Tibial nerve (tissue), 3 donors: Measurements from ENCODE around the gene ARF3.

Source experiments
- POLR2A ChIP-seq, 2 donors: fragments of 450-650 bp; IDR thresholded peaks; one replicate each; pipeline ENCODE4 v1.6.1; 2017; ENCODE audit warnings: antibody characterized with exemption in 2 of 2, mild to moderate bottlenecking in 2 of 2, moderate library complexity in 2 of 2
- TF ChIP-seq, protein P1 (sequence below), 5 experiments: fragments of 200-600 bp in 3 of 5; fragments of 450-650 bp in 2 of 5; sonication (generic) in 3 of 5; IDR thresholded peaks; one replicate each; pipeline ENCODE4 v1.5.1; 2016 to 2019; ENCODE audit warnings: antibody characterized with exemption in 5 of 5, mild to moderate bottlenecking in 3 of 5, moderate library complexity in 2 of 5

DNA sequence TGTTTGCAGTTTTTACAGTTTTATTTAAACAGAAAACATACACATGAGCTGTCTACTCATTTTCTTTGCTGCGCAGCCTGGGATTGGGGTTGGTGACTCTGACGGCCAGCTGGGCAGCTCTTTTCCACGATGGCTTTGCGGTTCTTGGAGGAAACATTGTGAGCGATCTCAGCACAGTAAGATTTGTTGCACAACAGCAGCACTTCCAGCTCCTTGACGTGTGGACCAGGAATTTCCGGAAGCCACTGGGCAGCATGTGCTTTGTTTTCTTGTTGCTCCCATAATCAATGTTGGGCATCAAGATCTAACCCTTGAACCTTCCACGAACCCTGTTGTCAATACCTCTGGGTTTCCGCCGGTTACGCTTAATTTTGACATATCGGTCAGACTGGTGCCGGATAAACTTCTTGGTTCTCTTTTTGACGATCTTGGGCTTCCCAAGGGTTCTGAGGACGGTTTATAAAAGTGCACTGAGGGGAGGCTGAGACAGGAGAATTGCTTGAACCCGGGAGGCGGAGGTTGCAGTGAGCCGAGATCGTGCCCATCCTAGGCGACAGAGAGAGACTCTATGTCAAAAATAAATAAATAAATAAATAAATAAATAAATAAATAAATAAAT lies 53.8 kb downstream of the ARF3 start:
- TF ChIP-seq, protein P1, sequence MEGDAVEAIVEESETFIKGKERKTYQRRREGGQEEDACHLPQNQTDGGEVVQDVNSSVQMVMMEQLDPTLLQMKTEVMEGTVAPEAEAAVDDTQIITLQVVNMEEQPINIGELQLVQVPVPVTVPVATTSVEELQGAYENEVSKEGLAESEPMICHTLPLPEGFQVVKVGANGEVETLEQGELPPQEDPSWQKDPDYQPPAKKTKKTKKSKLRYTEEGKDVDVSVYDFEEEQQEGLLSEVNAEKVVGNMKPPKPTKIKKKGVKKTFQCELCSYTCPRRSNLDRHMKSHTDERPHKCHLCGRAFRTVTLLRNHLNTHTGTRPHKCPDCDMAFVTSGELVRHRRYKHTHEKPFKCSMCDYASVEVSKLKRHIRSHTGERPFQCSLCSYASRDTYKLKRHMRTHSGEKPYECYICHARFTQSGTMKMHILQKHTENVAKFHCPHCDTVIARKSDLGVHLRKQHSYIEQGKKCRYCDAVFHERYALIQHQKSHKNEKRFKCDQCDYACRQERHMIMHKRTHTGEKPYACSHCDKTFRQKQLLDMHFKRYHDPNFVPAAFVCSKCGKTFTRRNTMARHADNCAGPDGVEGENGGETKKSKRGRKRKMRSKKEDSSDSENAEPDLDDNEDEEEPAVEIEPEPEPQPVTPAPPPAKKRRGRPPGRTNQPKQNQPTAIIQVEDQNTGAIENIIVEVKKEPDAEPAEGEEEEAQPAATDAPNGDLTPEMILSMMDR (IDR thresholded peaks at IDR 0.05): no peak
- TF ChIP-seq POLR2A (IDR thresholded peaks at IDR 0.05): no peak
